ENCODE results near the gene LCN6. TPM values are rescaled to one million over a fixed set of nuclear protein-coding genes. Genes with fewer than 3 reads are reported as not detected.

LCN6 gene
- total and polyA plus RNA-seq, 12 donors = 1.5 to 261 (median 4.6) TPM

DNA sequence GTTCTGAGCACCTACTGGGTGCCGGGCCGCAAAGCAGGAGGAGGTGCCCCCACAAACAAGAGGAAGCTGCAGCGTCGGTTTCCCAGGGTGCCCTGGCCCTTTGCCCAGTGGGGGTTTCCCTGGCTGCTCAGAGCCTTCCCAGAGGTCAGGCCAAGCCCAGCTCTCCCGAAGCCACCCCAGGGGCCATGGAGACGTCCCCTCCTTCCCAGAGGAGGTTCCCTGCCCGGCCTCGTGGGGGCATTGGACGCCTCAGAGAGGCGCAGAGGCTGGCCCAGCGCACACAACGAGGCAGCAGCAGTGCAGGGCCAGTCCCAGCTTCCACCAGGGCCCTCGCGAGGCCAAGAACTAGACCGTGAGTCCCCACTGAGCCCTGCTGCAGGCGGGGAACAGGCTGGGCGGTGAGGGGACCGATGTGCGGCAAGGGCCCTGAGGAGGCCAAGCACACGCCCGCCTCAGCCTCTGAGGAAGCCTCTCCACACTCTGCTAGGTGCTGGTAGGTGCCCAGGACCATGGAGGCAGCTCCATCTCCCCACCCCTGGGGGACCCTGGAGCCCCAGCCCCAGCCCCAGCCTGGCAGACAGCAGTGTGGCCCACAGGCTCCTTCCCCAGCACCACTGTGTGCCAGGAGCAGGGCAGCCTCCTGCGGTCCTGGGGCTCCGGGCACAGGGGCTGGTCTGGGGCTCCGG is 29.0 kb downstream of the LCN6 start:
- no peak overlapping the region for H3K4me3 ChIP-seq
- no peaks in the 10 kb centered on the region for H3K9me3 ChIP-seq
- peaks cover 0 to 35% (median 27%) of the 10 kb centered on the region in 9 donors for H3K36me3 ChIP-seq
- TF ChIP-seq CTCF (IDR thresholded peaks at IDR 0.05) = peak in 2 of 9 donors; percentile 16 to 20
- peak overlapping the region in 9 of 10 donors; percentile 9 to 73 (median 43) for H3K27ac ChIP-seq
- WGBS, 2 donors = 55 to 63% methylated on average over 22 to 24 of the region's 24 CpGs
- ATAC-seq (peak in 7 of 8 donors; percentile 3 to 23 (median 9)), DNase-seq (peak in 1 of 2 donors; percentile 68)
- H3K27me3 ChIP-seq = peaks cover 0 to 16% (median 0%) of the 10 kb centered on the region in 7 donors
- intact Hi-C loops (cut with DNase I) = no loop called here
- H3K4me1 ChIP-seq = peaks cover 17 to 68% (median 63%) of the 10 kb centered on the region in 9 donors

- no peak for ATAC-seq
- Histone ChIP-seq H3K4me3 (no peak overlapping the region), H3K4me1 (peaks cover 22 to 74% (median 66%) of the 10 kb centered on the region in 9 donors), H3K27me3 (peaks cover 0 to 24% (median 0%) of the 10 kb centered on the region in 7 donors), H3K9me3 (no peaks in the 10 kb centered on the region), H3K27ac (peak overlapping the region in 6 of 10 donors; percentile 40 to 73 (median 60)), H3K36me3 (peaks cover 0 to 27% (median 19%) of the 10 kb centered on the region in 9 donors)
- no peak for TF ChIP-seq CTCF (IDR thresholded peaks at IDR 0.05)
- no peak for DNase-seq
- intact Hi-C loops (cut with DNase I) = no loop called here
- 79 to 80% methylated on average over 20 of the region's 20 CpGs for WGBS, 2 donors
Measured at GRCh38 chr9:136718345-136719194, 29.8 kb downstream of the LCN6 start.

- ATAC-seq = no peak
- no peak for TF ChIP-seq CTCF (IDR thresholded peaks at IDR 0.05)
- peaks cover 0 to 15% (median 8%) of the 10 kb centered on the region in 9 donors for H3K36me3 ChIP-seq
- H3K9me3 ChIP-seq = no peaks in the 10 kb centered on the region
- no peak for DNase-seq
- no peak overlapping the region for H3K27ac ChIP-seq
- no peak overlapping the region for H3K4me3 ChIP-seq
- intact Hi-C loops (cut with DNase I) = no loop called here
- WGBS, 2 donors = 86 to 91% methylated on average over 16 of the region's 16 CpGs
- H3K4me1 ChIP-seq = peaks cover 22 to 73% (median 65%) of the 10 kb centered on the region in 9 donors
- peaks cover 0 to 35% (median 0%) of the 10 kb centered on the region in 7 donors for H3K27me3 ChIP-seq
Measured at GRCh38 chr9:136717399-136717798, 30.9 kb downstream of the LCN6 start.

- Histone ChIP-seq H3K4me1 (peaks cover 14 to 55% (median 47%) of the 10 kb centered on the region in 9 donors), H3K4me3 (peak overlapping the region in 1 of 10 donors; percentile 9), H3K27me3 (peaks cover 0 to 54% (median 0%) of the 10 kb centered on the region in 7 donors), H3K9me3 (no peaks in the 10 kb centered on the region), H3K27ac (peak overlapping the region; percentile 73 to 92 (median 86)), H3K36me3 (no peaks in the 10 kb centered on the region)
- WGBS, 2 donors = 52 to 54% methylated on average over 8 of the region's 8 CpGs
- ATAC-seq = peak in 7 of 8 donors; percentile 8 to 41 (median 19)
- intact Hi-C loops (cut with DNase I) = loop anchor here in 1 of 10 donors (5.0 kb wide), 1 partner anchor 58 kb away; no protein-coding TSS in a partner anchor
- DNase-seq = no peak
- no peak for TF ChIP-seq CTCF (IDR thresholded peaks at IDR 0.05)
Measured at GRCh38 chr9:136714893-136715274, 33.4 kb downstream of the LCN6 start.

All from heart right ventricle (tissue), 16 donors.